Mucosa of rectum (tissue), 2 donors: Measurements from ENCODE around the gene ZBTB8B.
"Not testable (repeated sequence)": the region's sequence is repeated elsewhere in the genome, so short reads cannot be mapped to it uniquely, and the experiment has no call there.

Source experiments
- H3K27ac ChIP-seq, 2 donors: one replicate each; pipeline ENCODE4 v1.7.0; 2013; ENCODE audit warnings: inconsistent platforms in 2 of 2, low read depth in 2 of 2, low read length in 2 of 2
- H3K27me3 ChIP-seq, 2 donors: one replicate each; pipeline ENCODE4 v1.7.0; 2013; ENCODE audit warnings: low read length in 2 of 2; ENCODE audit not compliant: control insufficient read depth in 2 of 2, insufficient read depth in 2 of 2
- H3K36me3 ChIP-seq, 2 donors: one replicate each; pipeline ENCODE4 v1.7.0; 2013; ENCODE audit warnings: low read length in 2 of 2; ENCODE audit not compliant: control insufficient read depth in 2 of 2, insufficient read depth in 2 of 2
- H3K4me1 ChIP-seq, 2 donors: one replicate each; pipeline ENCODE4 v1.7.0; 2013; ENCODE audit warnings: low read length in 2 of 2, mild to moderate bottlenecking in 1 of 2; ENCODE audit not compliant: control insufficient read depth in 2 of 2, insufficient read depth in 2 of 2
- H3K4me3 ChIP-seq, 2 donors: one replicate each; pipeline ENCODE4 v1.7.0; 2013; ENCODE audit warnings: low read length in 2 of 2
- H3K9ac ChIP-seq, 2 donors: one replicate each; pipeline ENCODE4 v1.7.0; 2013; ENCODE audit warnings: low read length in 2 of 2, low read depth in 1 of 2, mild to moderate bottlenecking in 1 of 2
- H3K9me3 ChIP-seq, 2 donors: one replicate each; pipeline ENCODE4 v1.7.0; 2013; ENCODE audit warnings: low read length in 2 of 2; ENCODE audit not compliant: control insufficient read depth in 2 of 2
- donor health status: healthy.
- donor health status: Normal muscosa, but diverticular disease.

Gene ZBTB8B

GRCh38 chr1:32448186-32448772 lies 16.6 kb upstream of the ZBTB8B start:
- not testable (repeated sequence) for H3K9me3 ChIP-seq, H3K27ac ChIP-seq, H3K27me3 ChIP-seq, H3K4me3 ChIP-seq, H3K9ac ChIP-seq, H3K4me1 ChIP-seq, H3K36me3 ChIP-seq

GRCh38 chr1:32448773-32449456 lies 16.0 kb upstream of the ZBTB8B start:
- Histone ChIP-seq H3K9me3 (peaks cover 2 to 9% of the 10 kb centered on the region in 2 donors), H3K27ac (no peak overlapping the region), H3K27me3 (no peaks in the 10 kb centered on the region), H3K4me1 (no peaks in the 10 kb centered on the region), H3K36me3 (no peaks in the 10 kb centered on the region), H3K4me3 (no peak overlapping the region), H3K9ac (no peak overlapping the region)

- not testable (repeated sequence) for H3K27me3 ChIP-seq, H3K4me3 ChIP-seq, H3K9me3 ChIP-seq, H3K4me1 ChIP-seq, H3K27ac ChIP-seq, H3K9ac ChIP-seq, H3K36me3 ChIP-seq
Observed at GRCh38 chr1:32449457-32449831, 15.4 kb upstream of the ZBTB8B start.

GRCh38 chr1:32454726-32455125 lies 10.1 kb upstream of the ZBTB8B start:
- H3K9ac ChIP-seq = no peak overlapping the region
- H3K4me3 ChIP-seq = no peak overlapping the region
- H3K36me3 ChIP-seq = no peaks in the 10 kb centered on the region
- H3K27ac ChIP-seq = no peak overlapping the region
- H3K27me3 ChIP-seq = no peaks in the 10 kb centered on the region
- no peaks in the 10 kb centered on the region for H3K9me3 ChIP-seq
- H3K4me1 ChIP-seq = no peaks in the 10 kb centered on the region

GRCh38 chr1:32455958-32456357 lies 8.9 kb upstream of the ZBTB8B start:
- Histone ChIP-seq H3K9me3 (no peaks in the 10 kb centered on the region), H3K4me3 (no peak overlapping the region), H3K4me1 (no peaks in the 10 kb centered on the region), H3K36me3 (no peaks in the 10 kb centered on the region), H3K9ac (no peak overlapping the region), H3K27me3 (no peaks in the 10 kb centered on the region), H3K27ac (no peak overlapping the region)

GRCh38 chr1:32458798-32459197 lies 6.1 kb upstream of the ZBTB8B start:
- H3K4me3 ChIP-seq, H3K27ac ChIP-seq, H3K27me3 ChIP-seq, H3K36me3 ChIP-seq, H3K4me1 ChIP-seq, H3K9ac ChIP-seq, H3K9me3 ChIP-seq: not testable (repeated sequence)

GRCh38 chr1:32462977-32463376 lies 1.9 kb upstream of the ZBTB8B start:
- not testable (repeated sequence) for H3K36me3 ChIP-seq, H3K9ac ChIP-seq, H3K9me3 ChIP-seq, H3K27ac ChIP-seq, H3K4me3 ChIP-seq
- Histone ChIP-seq H3K4me1 (peaks cover 9 to 12% of the 10 kb centered on the region in 2 donors), H3K27me3 (peaks cover 15 to 21% of the 10 kb centered on the region in 2 donors)

- H3K27ac ChIP-seq = no peak overlapping the region
- H3K4me1 ChIP-seq = peaks cover 9 to 12% of the 10 kb centered on the region in 2 donors
- no peaks in the 10 kb centered on the region for H3K9me3 ChIP-seq
- H3K27me3 ChIP-seq = peaks cover 15 to 21% of the 10 kb centered on the region in 2 donors
- H3K9ac ChIP-seq = no peak overlapping the region
- no peaks in the 10 kb centered on the region for H3K36me3 ChIP-seq
- peak overlapping the region; percentile 37 to 44 for H3K4me3 ChIP-seq
Observed at GRCh38 chr1:32464191-32464715, 619 bp upstream of the ZBTB8B start.

GRCh38 chr1:32465578-32465933 lies 684 bp downstream of the ZBTB8B start:
- Histone ChIP-seq H3K4me3 (peak overlapping the region in 1 of 2 donors; percentile 44), H3K9me3 (no peaks in the 10 kb centered on the region), H3K4me1 (peaks cover 9 to 12% of the 10 kb centered on the region in 2 donors), H3K36me3 (no peaks in the 10 kb centered on the region), H3K9ac (no peak overlapping the region), H3K27ac (no peak overlapping the region), H3K27me3 (peaks cover 15 to 21% of the 10 kb centered on the region in 2 donors)

- Histone ChIP-seq H3K9me3 (no peaks in the 10 kb centered on the region), H3K36me3 (no peaks in the 10 kb centered on the region), H3K27me3 (peaks cover 15 to 21% of the 10 kb centered on the region in 2 donors), H3K4me3 (no peak overlapping the region), H3K9ac (no peak overlapping the region), H3K27ac (no peak overlapping the region), H3K4me1 (peaks cover 9 to 12% of the 10 kb centered on the region in 2 donors)
Observed at GRCh38 chr1:32466761-32467160, 1.9 kb downstream of the ZBTB8B start.
